Hepatocyte (in vitro differentiated cells): ENCODE results near the gene UGGT2.

Source experiments
- EZH2 ChIP-seq: fragments of 200-600 bp; sonication (generic); IDR thresholded peaks from 2 replicates; pipeline ENCODE4 v1.6.1; 2016; ENCODE audit warnings: antibody characterized with exemption, mild to moderate bottlenecking, borderline replicate concordance
- EZH2phosphoT487 ChIP-seq: fragments of 200-600 bp; sonication (generic); IDR thresholded peaks from one replicate; pipeline ENCODE4 v1.6.1; 2018; ENCODE audit warnings: antibody characterized with exemption, mild to moderate bottlenecking, low read depth, moderate library complexity; ENCODE audit not compliant: unreplicated experiment, severe bottlenecking
- TF ChIP-seq, protein P1 (sequence below): fragments of 200-600 bp; sonication (generic); IDR thresholded peaks from 2 replicates; pipeline ENCODE4 v1.5.1; 2016; ENCODE audit warnings: antibody characterized with exemption, mild to moderate bottlenecking; ENCODE audit not compliant: poor library complexity

DNA sequence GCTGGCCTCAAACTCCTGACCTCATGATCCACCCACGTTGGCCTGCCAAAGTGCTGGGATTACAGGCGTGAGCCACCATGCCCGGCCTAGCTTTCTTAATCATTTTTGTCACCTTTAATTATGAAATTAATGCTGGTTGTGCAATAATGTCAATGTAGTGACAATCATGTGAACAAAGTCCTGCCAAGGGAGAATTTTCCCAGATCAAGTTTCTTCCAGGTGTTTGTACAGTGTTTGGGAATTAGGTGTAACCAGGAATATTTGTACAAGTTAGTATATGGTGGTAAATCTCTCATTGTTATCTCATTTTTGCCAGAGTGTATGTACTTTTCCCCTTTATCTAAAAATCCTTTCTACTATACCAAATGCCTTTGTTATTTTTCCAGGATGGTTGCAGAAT is 171.1 kb downstream of the UGGT2 start:
- TF ChIP-seq, protein P1, sequence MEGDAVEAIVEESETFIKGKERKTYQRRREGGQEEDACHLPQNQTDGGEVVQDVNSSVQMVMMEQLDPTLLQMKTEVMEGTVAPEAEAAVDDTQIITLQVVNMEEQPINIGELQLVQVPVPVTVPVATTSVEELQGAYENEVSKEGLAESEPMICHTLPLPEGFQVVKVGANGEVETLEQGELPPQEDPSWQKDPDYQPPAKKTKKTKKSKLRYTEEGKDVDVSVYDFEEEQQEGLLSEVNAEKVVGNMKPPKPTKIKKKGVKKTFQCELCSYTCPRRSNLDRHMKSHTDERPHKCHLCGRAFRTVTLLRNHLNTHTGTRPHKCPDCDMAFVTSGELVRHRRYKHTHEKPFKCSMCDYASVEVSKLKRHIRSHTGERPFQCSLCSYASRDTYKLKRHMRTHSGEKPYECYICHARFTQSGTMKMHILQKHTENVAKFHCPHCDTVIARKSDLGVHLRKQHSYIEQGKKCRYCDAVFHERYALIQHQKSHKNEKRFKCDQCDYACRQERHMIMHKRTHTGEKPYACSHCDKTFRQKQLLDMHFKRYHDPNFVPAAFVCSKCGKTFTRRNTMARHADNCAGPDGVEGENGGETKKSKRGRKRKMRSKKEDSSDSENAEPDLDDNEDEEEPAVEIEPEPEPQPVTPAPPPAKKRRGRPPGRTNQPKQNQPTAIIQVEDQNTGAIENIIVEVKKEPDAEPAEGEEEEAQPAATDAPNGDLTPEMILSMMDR: no peak
- TF ChIP-seq EZH2phosphoT487: no peak
- TF ChIP-seq EZH2: no peak
